Measurements from ENCODE around the gene VPS39.

VPS39 gene

DNA sequence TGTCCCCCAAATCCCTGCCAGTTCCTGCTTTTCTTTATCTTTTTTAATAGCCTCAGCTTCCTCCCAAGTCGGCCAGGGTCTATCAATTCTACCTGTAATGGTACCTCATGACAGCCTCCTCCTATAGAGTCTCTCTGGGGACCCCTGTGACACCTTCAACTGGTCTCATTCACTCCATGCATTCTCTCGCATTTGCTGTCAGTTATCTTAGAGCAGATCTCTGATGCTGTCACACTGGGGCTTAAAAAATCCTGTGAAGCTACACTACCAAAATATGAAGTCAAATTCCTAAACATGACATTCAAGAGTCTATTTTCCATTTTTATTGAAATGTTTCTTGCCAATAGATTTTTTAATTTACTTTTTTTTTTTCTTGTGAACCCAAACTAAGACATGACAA is 5.5 kb downstream of the VPS39 start:
- in situ Hi-C loops (cut with MboI; ENCODE audit: low sequenced_read_pairs): no loop called here

DNA sequence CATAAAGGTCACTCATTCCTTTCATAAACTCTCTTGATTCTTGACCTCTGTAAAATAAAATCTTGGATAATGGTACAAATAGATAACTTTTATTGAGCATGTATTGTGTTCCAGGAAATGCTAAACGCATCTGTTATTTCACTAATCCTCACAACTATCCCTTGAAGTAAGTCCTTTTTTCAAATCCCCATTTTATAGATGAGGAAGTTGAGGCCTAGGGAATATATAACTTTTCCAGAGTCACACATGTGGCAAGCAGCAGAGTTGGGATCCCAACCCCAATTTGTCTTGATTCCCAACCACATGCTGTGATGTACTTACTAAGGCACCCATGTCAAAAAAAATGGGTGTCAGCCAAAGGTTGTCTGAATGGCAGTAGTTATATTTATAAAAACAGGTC is 6.3 kb downstream of the VPS39 start:
- in situ Hi-C loops (cut with MboI; ENCODE audit: low sequenced_read_pairs): no loop called here

DNA sequence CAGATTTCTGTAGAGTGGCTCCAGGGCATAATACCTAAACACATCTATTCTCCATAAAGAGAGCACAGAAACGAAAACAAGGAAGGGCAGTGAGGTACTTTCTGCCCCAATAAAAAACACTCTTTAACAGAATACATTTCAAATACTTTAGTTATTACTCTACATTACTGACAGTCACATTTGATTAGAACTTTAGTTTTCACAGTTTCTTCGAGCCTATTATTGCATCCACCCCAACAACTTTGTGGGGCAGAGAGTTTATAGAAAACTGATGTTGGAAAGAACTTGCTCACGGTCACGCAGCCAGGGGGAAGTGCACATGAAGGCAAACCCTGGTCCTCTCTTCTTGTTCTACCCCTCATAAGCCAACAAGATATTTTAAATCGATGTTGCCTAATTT is 9.0 kb downstream of the VPS39 start:
- in situ Hi-C loops (cut with MboI; ENCODE audit: low sequenced_read_pairs): no loop called here

DNA sequence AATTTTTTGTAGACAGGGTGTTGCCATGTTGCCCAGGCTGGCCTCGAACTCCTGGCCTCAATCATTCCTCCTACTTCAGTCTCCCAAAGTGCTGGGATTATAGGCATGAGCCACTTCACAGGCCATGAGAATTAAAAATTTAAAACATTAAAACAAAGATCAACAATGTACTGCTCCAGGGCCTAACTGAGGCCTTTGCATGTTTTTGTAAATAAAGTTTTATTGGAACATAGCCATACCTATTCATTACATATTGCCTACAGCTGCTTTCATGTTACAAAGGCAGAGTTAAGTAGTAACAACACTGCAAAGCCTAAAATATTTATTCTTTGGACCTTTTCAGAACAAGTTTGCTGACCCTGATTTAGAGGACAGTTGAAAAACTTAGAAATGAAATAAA is 9.6 kb downstream of the VPS39 start:
- in situ Hi-C loops (cut with MboI; ENCODE audit: low sequenced_read_pairs): no loop called here

DNA sequence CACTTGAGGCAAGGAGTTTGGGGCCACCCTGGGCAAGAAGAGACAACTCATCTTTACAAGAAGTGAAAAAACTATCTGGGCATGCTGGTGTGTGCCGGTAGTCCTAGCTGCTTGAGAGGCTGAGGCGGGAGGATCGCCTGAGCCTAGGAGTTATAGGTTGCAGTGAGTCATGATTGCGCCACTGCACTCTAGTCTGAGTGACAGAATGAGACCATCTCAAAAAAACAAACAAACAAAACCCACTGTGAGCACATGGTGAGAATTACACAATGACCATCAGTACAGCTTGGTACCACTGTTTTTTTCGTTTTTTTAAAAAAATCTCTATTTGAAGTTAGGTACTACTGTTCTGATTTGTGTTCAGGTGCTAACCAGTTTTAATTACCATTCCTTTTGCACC is 13.6 kb downstream of the VPS39 start:
- in situ Hi-C loops (cut with MboI; ENCODE audit: low sequenced_read_pairs): no loop called here

DNA sequence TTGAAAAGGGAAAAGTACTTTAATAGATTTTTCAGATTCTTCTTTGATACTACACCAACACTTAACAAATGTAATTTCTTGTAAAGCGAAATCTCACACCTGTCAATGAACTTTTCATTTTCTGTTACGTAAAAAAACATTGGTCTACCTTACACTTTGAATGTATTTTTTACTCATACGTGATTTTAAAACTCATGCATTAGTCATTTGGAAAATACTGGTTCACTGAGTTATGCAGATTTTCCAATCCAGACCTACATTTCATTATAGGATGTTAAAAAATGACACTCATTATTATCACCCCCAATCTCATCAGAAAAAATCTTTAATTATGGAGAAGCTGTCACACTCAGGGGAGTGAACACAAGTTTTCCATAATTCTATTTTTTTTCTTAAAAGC is 14.7 kb downstream of the VPS39 start:
- in situ Hi-C loops (cut with MboI; ENCODE audit: low sequenced_read_pairs): no loop called here

DNA sequence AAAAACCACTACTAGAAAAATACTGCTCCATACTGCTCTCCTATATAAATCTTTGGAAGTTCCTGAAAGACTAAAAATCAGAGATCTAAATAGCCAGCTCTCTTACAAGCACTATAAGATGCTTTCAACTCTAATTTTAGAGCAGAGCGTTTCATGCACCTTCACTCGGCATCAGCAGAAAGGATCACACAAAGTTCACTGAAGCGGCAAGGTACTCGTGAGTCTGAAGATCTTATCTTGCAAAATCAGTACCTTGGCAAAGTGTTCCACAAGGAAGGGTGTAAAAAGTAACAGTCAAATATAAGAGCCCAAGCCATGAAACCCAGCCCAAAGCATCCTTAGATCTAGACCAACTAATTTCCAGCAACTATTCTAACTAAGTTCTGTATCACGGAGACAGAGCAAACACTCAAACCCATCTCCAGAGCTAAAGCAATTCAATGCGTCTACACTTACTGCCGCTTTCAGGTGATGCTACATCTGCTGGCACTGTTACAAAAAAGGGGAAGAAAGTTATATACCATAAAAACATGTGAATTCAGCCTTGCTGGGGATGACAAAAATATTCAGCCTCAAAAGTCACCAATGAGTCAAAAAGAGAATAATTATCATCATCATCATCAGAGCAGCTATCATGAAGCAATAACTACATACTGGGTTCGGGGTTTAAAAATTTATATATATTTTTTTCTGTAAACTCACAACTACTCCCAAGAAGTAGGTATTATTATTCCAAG is 16.3 kb downstream of the VPS39 start:
- in situ Hi-C loops (cut with MboI; ENCODE audit: low sequenced_read_pairs): no loop called here

DNA sequence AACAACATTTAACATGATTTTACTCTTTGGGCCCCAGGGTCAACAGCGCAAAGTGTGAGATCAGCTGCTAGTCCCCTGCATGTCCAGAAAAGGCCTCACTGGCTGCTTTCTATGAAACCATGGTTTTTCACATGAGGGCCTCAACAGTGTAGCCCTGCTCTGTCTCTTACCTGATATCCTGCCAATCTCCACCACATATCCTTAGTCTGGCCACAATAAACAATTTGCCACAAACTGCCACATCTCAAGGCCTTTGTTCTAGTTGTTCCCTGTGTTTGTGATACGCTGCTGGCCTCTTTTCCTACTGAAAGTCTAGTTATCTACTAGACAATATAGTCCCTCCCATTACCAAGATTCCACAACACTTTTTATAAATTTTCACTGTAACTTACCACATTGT is 17.7 kb downstream of the VPS39 start:
- in situ Hi-C loops (cut with MboI; ENCODE audit: low sequenced_read_pairs): no loop called here

DNA sequence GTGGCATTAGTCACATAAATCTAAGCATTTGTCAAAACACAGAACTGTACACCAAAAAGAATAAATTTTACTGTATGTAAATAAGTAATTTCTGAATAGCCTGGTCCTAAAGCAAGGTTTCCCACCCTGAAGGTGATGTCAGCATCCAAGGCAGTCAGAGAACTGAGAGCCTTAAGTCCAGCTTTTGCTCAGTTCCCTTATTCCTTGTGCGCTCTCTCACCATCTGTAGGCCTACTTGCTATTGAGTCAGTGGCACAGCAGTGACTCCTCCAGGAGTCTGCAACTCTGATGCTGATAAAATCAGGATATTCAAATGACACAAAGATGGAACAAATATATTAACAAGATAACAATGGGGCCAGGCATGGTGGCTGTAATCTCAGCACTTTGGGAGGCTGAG is 22.3 kb downstream of the VPS39 start:
- in situ Hi-C loops (cut with MboI; ENCODE audit: low sequenced_read_pairs): no loop called here

DNA sequence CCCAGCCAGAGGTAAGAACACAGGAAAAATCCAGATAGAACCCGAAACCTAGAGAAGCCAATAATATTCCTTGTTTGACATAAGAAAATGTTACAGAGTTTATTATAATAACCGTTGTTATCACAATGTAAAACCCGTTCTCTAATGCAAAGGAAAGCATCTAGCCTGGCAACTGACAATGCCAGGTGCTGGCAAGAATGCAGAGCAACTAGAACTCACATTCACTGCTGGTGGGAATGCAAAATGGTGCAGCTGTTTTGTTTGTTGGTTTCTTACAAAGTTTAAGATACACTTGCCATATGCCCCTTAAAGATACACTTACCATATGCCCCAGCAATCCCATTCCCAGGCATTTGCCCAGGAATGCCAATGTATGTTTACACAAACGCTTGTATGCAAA is 23.4 kb downstream of the VPS39 start:
- in situ Hi-C loops (cut with MboI; ENCODE audit: low sequenced_read_pairs): no loop called here

DNA sequence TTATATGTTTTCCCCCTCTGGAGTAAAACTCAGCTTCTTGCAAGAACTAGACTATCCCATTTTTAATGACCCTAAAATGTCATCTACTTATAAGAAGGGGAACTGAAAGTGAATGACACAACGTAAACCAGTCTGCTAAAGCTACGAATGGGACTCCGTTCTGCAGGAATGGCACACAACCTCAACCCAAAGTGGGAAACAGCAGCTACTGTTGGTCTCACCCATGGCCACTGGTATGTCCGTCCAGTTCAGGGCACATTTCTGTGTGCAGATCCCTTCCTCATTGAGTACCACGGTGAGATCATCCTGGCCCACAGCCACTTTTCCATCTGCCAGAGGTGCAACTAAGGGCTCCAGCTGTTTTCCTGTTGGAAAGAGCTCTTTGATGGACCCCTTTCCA is 23.8 kb downstream of the VPS39 start:
- in situ Hi-C loops (cut with MboI; ENCODE audit: low sequenced_read_pairs): no loop called here

DNA sequence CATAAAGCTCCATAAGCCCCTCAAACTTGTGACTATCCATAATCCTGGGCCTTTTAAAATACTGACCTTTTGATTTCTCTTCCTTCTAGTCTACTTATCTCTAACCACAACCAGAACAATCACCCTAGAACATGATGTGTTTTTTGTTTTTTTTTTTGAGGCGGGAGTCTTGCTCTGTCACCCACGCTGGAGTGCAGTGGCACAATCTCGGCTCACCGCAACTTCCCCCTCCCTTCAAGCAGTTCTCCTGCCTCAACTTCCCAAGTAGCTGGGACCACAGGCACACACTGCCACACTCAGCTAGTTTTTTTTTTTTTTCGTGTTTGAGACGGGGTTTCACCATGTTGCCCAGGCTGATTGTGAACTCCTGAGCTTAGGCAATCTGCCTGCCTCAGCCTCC is 25.1 kb downstream of the VPS39 start:
- in situ Hi-C loops (cut with MboI; ENCODE audit: low sequenced_read_pairs): no loop called here

DNA sequence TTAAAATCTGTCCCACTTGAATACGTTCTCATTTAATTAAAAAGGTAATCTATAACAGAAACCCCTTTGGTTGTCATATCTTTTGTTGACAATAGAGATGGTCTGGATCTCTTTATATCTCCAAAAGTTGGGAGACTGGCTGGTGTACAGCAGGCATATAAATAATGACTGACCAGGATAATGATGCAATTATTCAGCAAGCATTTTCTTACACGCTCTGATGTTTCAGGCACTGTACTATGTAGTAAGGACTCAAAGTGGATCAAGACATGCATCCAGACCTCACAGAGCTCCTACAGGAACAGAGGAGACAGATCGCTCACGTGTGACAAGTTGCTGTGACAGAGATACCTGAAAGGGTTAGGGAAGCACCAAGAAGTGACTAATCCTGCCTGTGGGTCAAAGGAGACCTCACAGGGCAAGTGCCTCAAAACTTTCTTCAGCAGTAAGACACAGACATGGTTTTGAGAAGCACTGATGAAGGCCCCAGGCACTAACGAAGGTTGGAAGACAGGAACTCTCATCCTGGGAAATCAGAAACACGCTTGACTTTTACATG is 25.7 kb downstream of the VPS39 start:
- in situ Hi-C loops (cut with MboI; ENCODE audit: low sequenced_read_pairs): no loop called here

DNA sequence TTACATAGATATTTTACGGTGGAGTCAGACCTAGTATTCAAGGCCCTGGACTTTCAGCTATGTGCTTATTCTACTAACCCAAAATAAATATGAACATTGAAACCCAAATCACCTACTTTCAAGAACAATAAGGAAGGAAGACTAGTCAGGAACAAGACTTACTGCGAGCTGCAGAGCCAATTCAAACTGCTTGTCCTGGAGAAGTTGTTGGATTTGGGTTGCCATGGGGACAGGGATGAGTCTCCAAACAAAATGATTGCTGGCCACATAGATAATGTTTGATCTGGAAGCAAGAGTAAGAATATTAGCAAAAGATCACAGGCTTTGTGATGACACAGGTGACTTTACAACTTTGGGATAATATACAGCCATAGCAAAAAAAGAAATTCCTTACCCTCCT is 30.0 kb downstream of the VPS39 start:
- in situ Hi-C loops (cut with MboI; ENCODE audit: low sequenced_read_pairs): no loop called here

DNA sequence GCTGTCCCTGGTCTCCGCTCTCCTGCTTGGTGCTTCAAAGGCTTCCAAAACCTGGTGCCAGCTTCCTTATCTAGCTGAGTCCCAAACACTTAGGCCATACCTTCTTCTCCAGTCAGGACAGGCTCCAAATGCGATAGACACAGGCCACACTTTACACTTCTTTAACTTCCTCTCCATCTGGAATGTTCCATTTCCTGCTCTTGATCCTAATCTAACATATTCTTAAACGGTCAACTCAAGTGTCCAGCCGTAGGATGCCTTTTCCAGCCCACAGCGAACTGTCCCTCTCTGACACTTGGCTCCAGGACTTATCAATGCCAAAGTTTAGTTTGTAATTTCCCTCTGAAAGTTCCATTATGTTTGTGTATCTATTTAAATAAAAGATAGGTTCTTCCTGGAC is 32.4 kb downstream of the VPS39 start:
- in situ Hi-C loops (cut with MboI; ENCODE audit: low sequenced_read_pairs): no loop called here

DNA sequence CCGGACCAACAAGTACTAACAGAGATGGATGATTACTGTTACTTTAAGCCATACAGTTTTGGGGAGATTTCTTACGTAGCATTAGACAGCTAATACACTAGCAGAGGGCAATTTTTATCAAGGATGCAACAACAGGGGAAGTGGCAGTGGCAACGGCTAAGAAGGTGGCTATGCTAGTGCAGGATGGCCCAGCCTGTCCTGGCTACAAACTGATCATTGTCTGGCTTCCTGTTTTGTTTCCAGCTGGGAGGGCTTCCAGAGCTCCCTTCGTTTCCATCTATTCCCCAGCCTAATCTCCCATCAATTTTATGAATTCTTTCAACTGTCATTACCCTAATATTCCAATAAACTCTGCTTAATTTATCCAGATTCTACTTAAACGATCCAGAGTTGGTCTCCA is 35.6 kb downstream of the VPS39 start:
- in situ Hi-C loops (cut with MboI; ENCODE audit: low sequenced_read_pairs): no loop called here

DNA sequence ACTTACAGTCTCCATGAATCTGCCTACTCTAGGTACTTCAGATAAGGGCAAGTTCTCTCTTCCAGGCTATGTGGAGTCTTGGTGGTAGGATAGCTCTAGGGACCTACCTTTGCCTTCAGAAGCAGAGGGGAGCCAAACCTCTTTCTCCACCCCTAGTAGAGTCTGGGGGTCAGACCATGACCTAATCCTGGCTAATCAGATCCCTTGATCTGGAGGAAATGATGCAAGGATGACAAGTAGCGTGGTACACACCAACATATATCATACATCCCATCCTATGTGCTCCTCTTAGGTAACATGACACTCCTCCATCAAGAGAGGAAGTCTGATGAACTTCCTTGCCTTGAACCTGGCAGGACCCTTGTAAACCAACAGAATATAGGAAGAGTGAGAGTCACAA is 36.3 kb downstream of the VPS39 start:
- in situ Hi-C loops (cut with MboI; ENCODE audit: low sequenced_read_pairs): no loop called here

DNA sequence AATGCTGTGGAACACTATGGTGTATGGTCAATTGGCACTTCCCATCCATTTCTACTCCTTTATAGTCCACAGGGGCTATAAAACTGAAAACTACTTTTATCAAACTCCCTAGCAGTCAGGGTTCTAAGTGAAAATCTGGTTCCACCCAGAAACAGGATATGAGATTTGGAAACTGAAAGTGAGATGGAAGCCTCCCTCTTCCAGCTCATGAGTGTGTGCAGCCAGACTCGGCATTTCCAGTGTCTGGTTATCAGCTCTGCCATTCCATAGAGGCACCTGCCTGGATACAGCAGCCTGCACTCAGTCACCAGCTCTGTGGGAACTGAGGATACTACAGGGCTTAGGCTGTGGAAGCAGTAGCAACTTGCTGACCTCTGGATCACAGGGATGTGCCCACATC is 37.0 kb downstream of the VPS39 start:
- in situ Hi-C loops (cut with MboI; ENCODE audit: low sequenced_read_pairs): no loop called here

DNA sequence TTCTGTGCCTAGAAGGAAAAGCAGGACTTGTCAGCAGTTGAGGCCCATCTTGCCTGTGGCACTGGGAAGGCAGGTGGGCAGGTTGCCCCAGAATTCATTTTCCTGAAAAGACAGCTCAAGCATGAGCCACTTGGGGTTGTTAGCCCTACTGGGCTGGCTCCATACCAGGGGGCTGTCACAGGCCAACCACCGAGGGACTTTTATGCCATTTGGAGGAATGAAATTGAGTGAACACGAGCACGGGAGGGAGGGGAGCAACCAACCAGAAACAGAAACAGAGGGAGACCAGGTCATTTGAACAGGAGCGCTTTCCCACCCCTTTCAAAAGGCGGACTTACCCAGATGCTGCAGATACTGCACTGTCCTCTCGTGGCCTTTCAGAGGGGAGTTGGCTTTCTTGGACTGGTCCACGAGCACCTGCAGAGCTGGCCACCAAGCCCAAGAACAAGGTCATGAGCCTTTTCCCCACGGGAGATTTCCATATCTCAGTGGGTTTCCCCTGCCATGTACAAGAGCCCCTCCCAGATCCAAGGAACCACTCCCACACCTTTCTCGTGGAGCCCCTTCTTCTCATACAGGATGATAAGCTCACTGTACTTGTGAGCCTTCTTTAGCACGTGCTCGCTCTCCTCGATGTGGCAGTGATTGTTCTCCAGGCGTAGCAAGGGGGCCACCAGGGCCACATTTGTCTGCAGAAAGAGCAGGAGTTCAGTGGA is 41.7 kb downstream of the VPS39 start:
- in situ Hi-C loops (cut with MboI; ENCODE audit: low sequenced_read_pairs): no loop called here

DNA sequence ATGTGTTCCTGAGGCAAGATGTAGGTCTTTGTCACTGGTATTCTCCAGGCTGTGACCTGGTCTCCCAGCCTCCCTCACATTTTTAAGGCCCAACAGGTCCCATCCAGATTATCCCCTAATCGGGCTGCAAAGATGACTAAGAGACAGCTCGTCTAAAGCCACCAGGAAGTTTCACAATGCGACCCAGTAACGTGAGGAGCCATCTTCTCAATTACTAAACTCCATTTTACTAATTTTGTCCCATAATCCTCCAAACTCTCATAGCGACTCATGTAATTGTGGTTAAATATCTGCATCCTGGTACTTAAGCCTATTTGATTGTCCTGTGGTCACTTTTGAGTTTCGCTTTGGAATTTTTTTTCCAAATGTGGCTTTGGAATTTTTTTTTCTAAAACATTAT is 43.0 kb downstream of the VPS39 start:
- in situ Hi-C loops (cut with MboI; ENCODE audit: low sequenced_read_pairs): no loop called here

DNA sequence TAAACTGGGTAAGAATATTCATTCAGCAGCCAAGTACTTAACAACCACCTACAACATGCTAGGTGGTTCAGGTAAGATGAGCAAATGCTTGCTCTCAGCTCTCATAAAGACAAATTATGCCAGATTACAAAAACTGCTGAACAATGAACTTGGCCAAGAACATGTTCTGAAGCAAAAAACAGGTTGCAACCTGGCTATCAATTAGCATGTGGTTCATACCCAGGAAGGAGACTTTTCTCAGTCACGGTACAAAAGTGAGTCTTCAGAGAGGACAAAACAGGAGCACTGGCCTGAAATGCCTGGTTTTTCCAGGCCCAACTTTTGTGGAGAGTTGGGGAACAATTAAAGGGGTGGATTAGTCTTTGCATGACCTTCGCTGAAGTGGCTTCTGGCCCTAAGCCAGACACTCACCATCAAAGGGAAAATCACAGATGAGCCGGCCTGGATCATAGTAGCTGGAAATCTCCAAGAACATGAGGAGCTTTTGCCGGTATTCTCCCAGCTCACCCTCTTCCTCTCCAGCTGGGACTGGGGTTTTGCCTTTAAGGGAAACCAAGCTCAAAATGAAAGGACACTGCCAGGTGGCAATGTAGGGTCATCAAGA is 44.1 kb downstream of the VPS39 start:
- in situ Hi-C loops (cut with MboI; ENCODE audit: low sequenced_read_pairs): no loop called here

DNA sequence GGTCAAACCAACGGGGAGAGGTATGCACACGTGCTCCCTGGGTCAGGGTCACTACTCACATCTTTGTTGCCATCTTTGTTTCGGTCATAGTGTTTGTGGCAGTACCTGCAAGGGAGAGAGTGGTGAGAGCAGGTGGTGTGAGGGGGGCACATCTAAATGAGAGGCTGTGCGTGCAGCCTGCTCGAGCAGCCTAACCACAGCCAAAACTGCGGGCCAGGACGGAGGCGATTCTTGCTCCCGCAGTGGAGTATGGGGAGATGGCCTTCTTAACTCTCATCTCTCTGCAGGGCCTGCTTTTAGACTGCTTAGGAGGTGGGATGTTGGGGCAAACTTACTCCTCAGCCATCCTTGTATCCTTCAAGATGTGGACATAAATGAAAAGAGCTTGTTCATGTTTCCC is 44.8 kb downstream of the VPS39 start:
- in situ Hi-C loops (cut with MboI; ENCODE audit: low sequenced_read_pairs): no loop called here

All from hTERT RPE-1 (cell line).